NCI-H1694 (cell line): ENCODE results near the gene INMT.

Source experiments
- DNase-seq: peaks from one replicate; lab custom pipeline; 2025; lab: John Stamatoyannopoulos, UW

INMT gene

GRCh38 chr7:30788640-30789333 is 36.9 kb downstream of the INMT start:
- DNase-seq = no peak

- no peak for DNase-seq
Observed at GRCh38 chr7:30789334-30789711, 37.4 kb downstream of the INMT start.

- DNase-seq = no peak
Observed at GRCh38 chr7:30790356-30790755, 38.4 kb downstream of the INMT start.

GRCh38 chr7:30791114-30791513 is 39.2 kb downstream of the INMT start:
- DNase-seq = no peak

GRCh38 chr7:30795161-30795948 is 43.4 kb downstream of the INMT start:
- DNase-seq = no peak

- no peak for DNase-seq
Observed at GRCh38 chr7:30796105-30796869, 44.4 kb downstream of the INMT start.

- no peak for DNase-seq
Observed at GRCh38 chr7:30797176-30798040, 45.5 kb downstream of the INMT start.

GRCh38 chr7:30799206-30799975 is 47.5 kb downstream of the INMT start:
- DNase-seq = peak; percentile 36

- no peak for DNase-seq
Observed at GRCh38 chr7:30799976-30800661, 48.2 kb downstream of the INMT start.

GRCh38 chr7:30800785-30801252 is 48.9 kb downstream of the INMT start:
- DNase-seq = peak; percentile 90

GRCh38 chr7:30802812-30803211 is 50.9 kb downstream of the INMT start:
- DNase-seq = no peak

GRCh38 chr7:30804078-30804661 is 52.2 kb downstream of the INMT start:
- DNase-seq = no peak

GRCh38 chr7:30805081-30805691 is 53.3 kb downstream of the INMT start:
- DNase-seq = no peak

GRCh38 chr7:30805931-30806330 is 54.0 kb downstream of the INMT start:
- no peak for DNase-seq
